Umbilical cord (tissue), 2 donors: Measurements from ENCODE around the gene RPUSD3. TPM values are rescaled to one million over a fixed set of nuclear protein-coding genes. Genes with fewer than 3 reads are reported as not detected.

Experiments used
- DNase-seq: peaks from one replicate; pipeline ENCODE4 v3.0.0-alpha.2; 2015; ENCODE audit warnings: low spot score
- total RNA-seq: library from RNA; depleted of rRNA; stranded (reverse); fragments of >200 nt; gene quantifications from one replicate; pipeline ENCODE4 v1.2.3, GENCODE V29; 2014; ENCODE audit warnings: low replicate concordance; ENCODE audit not compliant: insufficient read depth

The RPUSD3 gene
- total RNA-seq, 1 donor from 2014 or later, result 10.4 TPM

- DNase-seq, result no peak
These were observed 36.9 kb downstream of the RPUSD3 start for GRCh38 chr3:9806688-9807589.

- no peak for DNase-seq
These were observed 37.7 kb downstream of the RPUSD3 start for GRCh38 chr3:9806137-9806536.

GRCh38 chr3:9804996-9805395, 38.8 kb downstream of the RPUSD3 start:
- DNase-seq, result no peak

GRCh38 chr3:9803494-9803893, 40.3 kb downstream of the RPUSD3 start:
- DNase-seq, result no peak

- DNase-seq, result no peak
These were observed 43.3 kb downstream of the RPUSD3 start for GRCh38 chr3:9800529-9800928.

- DNase-seq, result no peak
These were observed 46.4 kb downstream of the RPUSD3 start for GRCh38 chr3:9797196-9797945.

GRCh38 chr3:9795207-9795606, 48.6 kb downstream of the RPUSD3 start:
- DNase-seq, result no peak

- no peak for DNase-seq
These were observed 49.4 kb downstream of the RPUSD3 start for GRCh38 chr3:9794400-9794799.

- DNase-seq, result peak; percentile 29
These were observed 50.5 kb downstream of the RPUSD3 start for GRCh38 chr3:9793161-9793781.

- peak; percentile 98 for DNase-seq
These were observed 51.2 kb downstream of the RPUSD3 start, which contains the start of the genes ARPC4 and TADA3 for GRCh38 chr3:9792405-9793160. Gene ARPC4, plus strand, starts transcription at chr3:9793082. Its CDS starts 40 bp downstream, at chr3:9793122. Gene TADA3, minus strand, starts transcription at chr3:9792473. Its CDS starts 1,007 bp downstream, at chr3:9791466.

- no peak for DNase-seq
These were observed 51.9 kb downstream of the RPUSD3 start for GRCh38 chr3:9791790-9792404.

GRCh38 chr3:9791127-9791526, 52.7 kb downstream of the RPUSD3 start:
- no peak for DNase-seq

Other genes with a start within 250 kb of the RPUSD3 start
- gene MTMR14, start 194.5 kb downstream of the RPUSD3 start, total RNA-seq, result 18.5 TPM
- gene CPNE9, start 140.2 kb downstream of the RPUSD3 start, total RNA-seq, result not detected
- gene BRPF1, start 112.3 kb downstream of the RPUSD3 start, total RNA-seq, result 10.4 TPM
- gene OGG1, start 94.1 kb downstream of the RPUSD3 start, total RNA-seq, result 17.8 TPM
- gene CAMK1, start 74.1 kb downstream of the RPUSD3 start, total RNA-seq, result 16.4 TPM
- gene TADA3, start 51.5 kb downstream of the RPUSD3 start, total RNA-seq, result 43.3 TPM
- 154 TPM for gene ARPC4, start 50.9 kb downstream of the RPUSD3 start, total RNA-seq
- 10.4 TPM for gene TTLL3, start 33.7 kb downstream of the RPUSD3 start, total RNA-seq
- gene CIDEC, start 36.2 kb upstream of the RPUSD3 start, total RNA-seq, result 4.6 TPM
- 13.2 TPM for gene JAGN1, start 46.6 kb upstream of the RPUSD3 start, total RNA-seq
- gene IL17RE, start 58.8 kb upstream of the RPUSD3 start, total RNA-seq, result 0.72 TPM
- 39.2 TPM for gene IL17RC, start 73.1 kb upstream of the RPUSD3 start, total RNA-seq
- 31.5 TPM for gene CRELD1, start 89.8 kb upstream of the RPUSD3 start, total RNA-seq
- 0.24 TPM for gene PRRT3, start 108.4 kb upstream of the RPUSD3 start, total RNA-seq
- gene EMC3, start 142.8 kb upstream of the RPUSD3 start, total RNA-seq, result 35.2 TPM
- gene FANCD2, start 182.4 kb upstream of the RPUSD3 start, total RNA-seq, result 2.6 TPM